Measurements from ENCODE around the gene NKX2-2. TPM values are rescaled to one million over a fixed set of nuclear protein-coding genes. Genes with fewer than 3 reads are reported as not detected.

Gene NKX2-2
- total RNA-seq, 1 donor from 2014 or later, result not detected

GRCh38 chr20:21546355-21546754 is 32.5 kb upstream of the NKX2-2 start:
- no peak for FAIRE-seq
- Histone ChIP-seq H3K36me3 (ENCODE audit: control insufficient read depth, insufficient read depth, low read length) (no peaks in the 10 kb centered on the region), H3K27me3 (ENCODE audit: control insufficient read depth, insufficient read depth, low read length) (no peaks in the 10 kb centered on the region), H3K4me3 (ENCODE audit: low read depth, low read length) (no peak overlapping the region)
- no peak for TF ChIP-seq CTCF (IDR thresholded peaks at IDR 0.05; ENCODE audit: insufficient read depth, low read length, severe bottlenecking)
- no peak for DNase-seq (ENCODE audit: low read depth)

- DNase-seq (ENCODE audit: low read depth) (no peak), FAIRE-seq (no peak)
- TF ChIP-seq CTCF (IDR thresholded peaks at IDR 0.05; ENCODE audit: insufficient read depth, low read length, severe bottlenecking), result no peak
- Histone ChIP-seq H3K4me3 (ENCODE audit: low read depth, low read length) (no peak overlapping the region), H3K27me3 (ENCODE audit: control insufficient read depth, insufficient read depth, low read length) (no peaks in the 10 kb centered on the region), H3K36me3 (ENCODE audit: control insufficient read depth, insufficient read depth, low read length) (no peaks in the 10 kb centered on the region)
These were observed 25.6 kb upstream of the NKX2-2 start for GRCh38 chr20:21539512-21539911.

- H3K4me3 ChIP-seq (ENCODE audit: low read depth, low read length), result no peak overlapping the region
- H3K36me3 ChIP-seq (ENCODE audit: control insufficient read depth, insufficient read depth, low read length), result no peaks in the 10 kb centered on the region
- FAIRE-seq, result no peak
- TF ChIP-seq CTCF (IDR thresholded peaks at IDR 0.05; ENCODE audit: insufficient read depth, low read length, severe bottlenecking), result no peak
- no peak for DNase-seq (ENCODE audit: low read depth)
- H3K27me3 ChIP-seq (ENCODE audit: control insufficient read depth, insufficient read depth, low read length), result no peaks in the 10 kb centered on the region
These were observed 21.0 kb upstream of the NKX2-2 start for GRCh38 chr20:21534886-21535285.

GRCh38 chr20:21534453-21534852 is 20.6 kb upstream of the NKX2-2 start:
- FAIRE-seq (no peak), DNase-seq (ENCODE audit: low read depth) (no peak)
- no peaks in the 10 kb centered on the region for H3K27me3 ChIP-seq (ENCODE audit: control insufficient read depth, insufficient read depth, low read length)
- H3K4me3 ChIP-seq (ENCODE audit: low read depth, low read length), result no peak overlapping the region
- H3K36me3 ChIP-seq (ENCODE audit: control insufficient read depth, insufficient read depth, low read length), result no peaks in the 10 kb centered on the region
- no peak for TF ChIP-seq CTCF (IDR thresholded peaks at IDR 0.05; ENCODE audit: insufficient read depth, low read length, severe bottlenecking)

- no peak overlapping the region for H3K4me3 ChIP-seq (ENCODE audit: low read depth, low read length)
- DNase-seq (ENCODE audit: low read depth), result peak; percentile 8
- H3K36me3 ChIP-seq (ENCODE audit: control insufficient read depth, insufficient read depth, low read length), result no peaks in the 10 kb centered on the region
- peaks cover 5% of the 10 kb centered on the region for H3K27me3 ChIP-seq (ENCODE audit: control insufficient read depth, insufficient read depth, low read length)
- no peak for TF ChIP-seq CTCF (IDR thresholded peaks at IDR 0.05; ENCODE audit: insufficient read depth, low read length, severe bottlenecking)
- no peak for FAIRE-seq
These were observed 16.0 kb upstream of the NKX2-2 start for GRCh38 chr20:21529863-21530262.

GRCh38 chr20:21528870-21529269 is 15.0 kb upstream of the NKX2-2 start:
- FAIRE-seq (no peak), DNase-seq (ENCODE audit: low read depth) (no peak)
- Histone ChIP-seq H3K36me3 (ENCODE audit: control insufficient read depth, insufficient read depth, low read length) (no peaks in the 10 kb centered on the region), H3K4me3 (ENCODE audit: low read depth, low read length) (no peak overlapping the region), H3K27me3 (ENCODE audit: control insufficient read depth, insufficient read depth, low read length) (peaks cover 15% of the 10 kb centered on the region)
- TF ChIP-seq CTCF (IDR thresholded peaks at IDR 0.05; ENCODE audit: insufficient read depth, low read length, severe bottlenecking), result no peak
